ENCODE measurements around the gene RAPH1.

DNA sequence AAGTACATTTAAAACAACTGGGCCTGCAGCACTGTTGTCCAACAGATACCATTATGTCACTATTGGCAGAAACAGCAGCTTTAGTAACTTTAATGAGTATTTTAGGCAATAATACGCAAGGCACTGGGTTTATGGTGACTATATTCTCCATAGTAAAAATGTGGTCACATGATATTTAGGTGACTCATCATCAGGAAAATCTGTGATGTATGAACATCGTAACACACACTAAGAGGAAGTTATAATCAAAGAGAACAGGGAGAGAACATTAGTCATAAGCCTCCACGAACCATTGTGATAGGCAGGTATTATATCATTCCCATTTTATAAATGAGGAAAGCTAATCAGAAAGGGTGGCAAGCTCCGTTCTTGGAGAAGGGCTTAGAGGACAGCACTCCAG, 36.9 kb downstream of the RAPH1 start:
- TF ChIP-seq, protein P1, sequence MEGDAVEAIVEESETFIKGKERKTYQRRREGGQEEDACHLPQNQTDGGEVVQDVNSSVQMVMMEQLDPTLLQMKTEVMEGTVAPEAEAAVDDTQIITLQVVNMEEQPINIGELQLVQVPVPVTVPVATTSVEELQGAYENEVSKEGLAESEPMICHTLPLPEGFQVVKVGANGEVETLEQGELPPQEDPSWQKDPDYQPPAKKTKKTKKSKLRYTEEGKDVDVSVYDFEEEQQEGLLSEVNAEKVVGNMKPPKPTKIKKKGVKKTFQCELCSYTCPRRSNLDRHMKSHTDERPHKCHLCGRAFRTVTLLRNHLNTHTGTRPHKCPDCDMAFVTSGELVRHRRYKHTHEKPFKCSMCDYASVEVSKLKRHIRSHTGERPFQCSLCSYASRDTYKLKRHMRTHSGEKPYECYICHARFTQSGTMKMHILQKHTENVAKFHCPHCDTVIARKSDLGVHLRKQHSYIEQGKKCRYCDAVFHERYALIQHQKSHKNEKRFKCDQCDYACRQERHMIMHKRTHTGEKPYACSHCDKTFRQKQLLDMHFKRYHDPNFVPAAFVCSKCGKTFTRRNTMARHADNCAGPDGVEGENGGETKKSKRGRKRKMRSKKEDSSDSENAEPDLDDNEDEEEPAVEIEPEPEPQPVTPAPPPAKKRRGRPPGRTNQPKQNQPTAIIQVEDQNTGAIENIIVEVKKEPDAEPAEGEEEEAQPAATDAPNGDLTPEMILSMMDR (conservative IDR thresholded peaks at IDR 0.05; ENCODE audit: low read depth, low read length): no peak
- no peak for TF ChIP-seq EZH2 (IDR thresholded peaks at IDR 0.05; ENCODE audit: borderline replicate concordance, low read depth, low read length, poor library complexity, severe bottlenecking)
